ENCODE data around the gene AKNA.

Gene AKNA

GRCh38 chr9:114372921-114373448, 14.8 kb downstream of the AKNA start:
- DNase-seq = no peak

GRCh38 chr9:114371973-114372917, 15.5 kb downstream of the AKNA start:
- no peak for DNase-seq

GRCh38 chr9:114371343-114371944, 16.3 kb downstream of the AKNA start:
- no peak for DNase-seq

GRCh38 chr9:114370968-114371320, 16.8 kb downstream of the AKNA start:
- DNase-seq = no peak

GRCh38 chr9:114370251-114370967, 17.4 kb downstream of the AKNA start:
- no peak for DNase-seq

- DNase-seq = no peak
Observed at GRCh38 chr9:114369216-114370130, 18.3 kb downstream of the AKNA start.

GRCh38 chr9:114367772-114368569, 19.8 kb downstream of the AKNA start:
- no peak for DNase-seq

- no peak for DNase-seq
Observed at GRCh38 chr9:114367366-114367765, 20.4 kb downstream of the AKNA start.

GRCh38 chr9:114366334-114367128, 21.3 kb downstream of the AKNA start:
- no peak for DNase-seq

GRCh38 chr9:114365194-114365593, 22.6 kb downstream of the AKNA start:
- DNase-seq = no peak

GRCh38 chr9:114364134-114365041, 23.4 kb downstream of the AKNA start:
- no peak for DNase-seq

GRCh38 chr9:114363424-114363823, 24.4 kb downstream of the AKNA start:
- no peak for DNase-seq

GRCh38 chr9:114362394-114362793, 25.4 kb downstream of the AKNA start:
- no peak for DNase-seq

- DNase-seq = no peak
Observed at GRCh38 chr9:114361542-114361941, 26.2 kb downstream of the AKNA start.

- DNase-seq = no peak
Observed at GRCh38 chr9:114359801-114360200, 28.0 kb downstream of the AKNA start.

GRCh38 chr9:114357911-114358328, 29.9 kb downstream of the AKNA start:
- no peak for DNase-seq

- no peak for DNase-seq
Observed at GRCh38 chr9:114357360-114357759, 30.4 kb downstream of the AKNA start.

- DNase-seq = no peak
Observed at GRCh38 chr9:114356792-114357191, 31.0 kb downstream of the AKNA start.

- no peak for DNase-seq
Observed at GRCh38 chr9:114355821-114356220, 32.0 kb downstream of the AKNA start.

Measured in NCI-H446 treated with DMSO at 0.1 percent for 48 hours (cell line).